Smooth muscle cell of the brain vasculature (primary cell): ENCODE data around the gene CPLX1.

Experiments used
- DNase-seq: peaks from one replicate; pipeline ENCODE4 v3.0.0-alpha.2; 2012; ENCODE audit warnings: low read depth, low spot score

The CPLX1 gene

DNA sequence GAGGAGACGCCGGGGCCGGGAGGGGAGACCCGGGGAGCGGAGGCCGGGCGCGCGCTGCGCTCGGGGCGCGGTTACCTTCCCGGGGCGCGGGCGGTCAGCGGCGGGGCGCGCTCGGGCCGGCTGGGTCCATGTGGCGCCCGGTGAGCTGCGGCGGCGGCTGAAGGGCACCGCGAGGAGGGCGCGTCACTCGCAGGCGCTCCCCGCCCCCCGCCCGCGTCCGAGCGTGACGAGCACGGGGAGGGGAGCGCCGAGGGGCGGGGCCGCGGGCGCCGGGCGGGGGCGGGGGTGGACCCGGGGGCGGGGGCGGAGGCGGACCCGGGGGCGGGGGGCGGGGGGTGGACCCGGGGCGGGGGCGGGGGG, at the start of gene CPLX1:
Gene CPLX1 (minus strand): TSS at position 159 of the 360 bp plus-strand sequence. CDS start 1,607 bp downstream, outside the sequence.
- DNase-seq, result no peak

DNA sequence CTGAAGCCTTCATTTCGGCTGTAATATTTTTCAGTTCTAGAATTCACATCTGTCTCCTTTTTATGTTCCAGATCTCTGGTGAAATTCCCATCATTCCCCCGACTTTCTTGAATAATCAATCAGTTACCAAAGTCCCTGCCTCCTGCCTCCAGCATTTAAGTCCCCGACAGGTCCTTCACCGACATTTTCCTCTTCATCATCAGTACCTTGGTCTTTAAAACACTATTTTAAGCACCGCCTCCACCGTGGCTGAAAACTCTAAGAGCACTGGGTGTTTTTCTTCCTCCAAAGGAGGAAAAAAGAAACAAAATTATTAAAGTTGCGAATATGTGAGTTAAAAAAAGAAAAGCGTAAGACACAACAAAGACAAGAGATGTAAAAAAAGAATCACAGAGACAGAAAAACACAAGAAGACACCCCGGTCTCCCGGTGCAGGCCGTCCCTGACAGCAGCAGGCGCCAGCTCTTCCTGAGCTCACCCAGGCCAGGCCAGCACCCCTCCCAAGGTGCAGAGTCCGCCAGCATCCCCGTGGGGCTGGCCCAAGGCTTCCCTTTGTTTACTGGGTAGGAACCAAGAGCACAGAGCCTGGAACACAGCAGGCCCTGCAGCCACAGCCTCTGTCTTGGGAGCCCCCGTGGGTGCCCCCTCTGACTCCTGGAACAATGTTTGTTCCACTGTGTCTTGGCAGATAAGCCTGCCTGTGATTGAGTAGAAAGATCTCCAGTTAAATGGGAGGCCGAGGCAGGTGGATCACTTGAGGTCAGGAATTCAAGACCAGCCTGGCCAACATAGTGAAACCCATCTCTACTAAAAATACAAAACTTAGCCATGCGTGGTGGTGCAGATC, 49.3 kb upstream of the CPLX1 start:
- DNase-seq, result no peak

GRCh38 chr4:874056-874455, 48.1 kb upstream of the CPLX1 start:
- no peak for DNase-seq

GRCh38 chr4:872241-872981, 46.5 kb upstream of the CPLX1 start:
- no peak for DNase-seq

DNA sequence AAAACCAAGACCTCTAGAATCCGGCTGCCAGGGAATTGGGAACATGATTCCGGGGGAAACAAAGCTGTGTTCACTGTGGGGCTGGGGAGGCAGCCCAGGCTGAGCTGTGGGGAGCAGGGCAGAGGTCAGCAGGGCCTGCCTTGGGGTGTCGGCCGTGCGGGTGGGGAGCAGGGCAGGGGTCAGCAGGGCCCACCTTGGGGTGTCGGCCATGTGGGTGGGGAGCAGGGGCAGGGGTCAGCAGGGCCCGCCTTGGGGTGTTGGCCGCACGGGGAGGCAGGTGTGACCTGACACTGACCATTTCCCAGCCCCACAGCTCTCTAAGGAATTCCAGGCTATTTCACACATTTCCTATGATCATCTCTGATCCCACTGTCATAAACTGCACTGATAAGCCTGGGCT, 45.6 kb upstream of the CPLX1 start:
- no peak for DNase-seq

DNA sequence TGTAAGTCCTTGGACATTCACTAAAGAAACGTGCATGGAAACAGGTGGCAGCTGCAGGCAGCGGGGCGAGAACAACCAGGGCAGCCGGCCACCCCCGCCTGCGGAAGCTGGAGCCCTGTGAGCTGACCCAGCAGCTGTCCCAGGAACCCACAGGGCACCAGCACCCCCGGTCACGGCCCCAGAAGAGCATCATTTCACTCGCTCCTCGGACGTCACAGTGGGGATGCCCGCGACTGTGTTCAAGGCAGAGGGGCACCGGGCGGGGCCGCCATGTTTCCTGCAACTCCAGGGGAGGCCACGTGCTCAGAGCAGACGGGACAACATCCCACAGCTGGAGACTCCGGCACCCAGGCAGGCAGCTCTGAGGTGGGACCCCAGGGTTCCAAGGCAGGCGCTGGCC, 45.0 kb upstream of the CPLX1 start:
- DNase-seq, result no peak

- DNase-seq, result no peak
Measured at GRCh38 chr4:869776-870175, 43.8 kb upstream of the CPLX1 start.

- no peak for DNase-seq
Measured at GRCh38 chr4:868421-868820, 42.5 kb upstream of the CPLX1 start.

DNA sequence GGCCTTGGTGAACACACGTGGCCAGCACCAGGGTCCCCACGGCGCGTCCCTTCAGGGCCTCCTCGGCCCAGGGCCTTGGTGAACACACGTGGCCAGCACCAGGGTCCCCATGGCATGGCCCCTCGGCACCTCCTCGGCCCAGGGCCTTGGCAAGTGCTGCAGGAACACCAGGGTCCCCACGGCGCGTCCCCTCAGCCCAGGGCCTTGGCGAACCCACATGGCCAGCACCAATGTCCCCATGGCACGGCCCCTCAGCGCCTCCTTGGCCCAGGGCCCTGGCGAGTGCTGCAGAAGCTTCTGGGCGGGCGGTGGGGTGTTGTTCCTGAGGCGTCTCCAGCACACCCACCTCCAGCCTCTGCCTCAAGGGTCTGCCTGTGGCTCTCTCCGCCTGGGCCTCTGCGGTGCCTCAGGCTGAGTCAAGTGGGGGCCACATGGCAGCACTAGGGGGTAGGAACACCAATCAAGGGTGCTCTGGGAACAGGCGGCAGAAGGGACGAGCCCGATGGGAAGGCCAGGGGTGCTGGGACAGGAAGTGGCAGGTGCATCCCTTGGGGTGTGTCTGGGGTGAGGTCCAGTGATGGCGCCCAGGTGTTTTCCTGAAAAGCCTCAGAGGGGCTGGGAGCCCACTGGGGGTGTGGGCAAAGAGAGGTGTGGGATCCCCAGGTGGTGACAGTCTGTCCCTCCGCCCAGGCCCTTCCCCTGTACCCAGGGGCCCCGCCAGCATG, 41.8 kb upstream of the CPLX1 start:
- DNase-seq, result no peak

GRCh38 chr4:866761-867390, 40.9 kb upstream of the CPLX1 start:
- no peak for DNase-seq

GRCh38 chr4:866068-866760, 40.3 kb upstream of the CPLX1 start:
- DNase-seq, result no peak

- no peak for DNase-seq
Measured at GRCh38 chr4:865572-865971, 39.6 kb upstream of the CPLX1 start.

DNA sequence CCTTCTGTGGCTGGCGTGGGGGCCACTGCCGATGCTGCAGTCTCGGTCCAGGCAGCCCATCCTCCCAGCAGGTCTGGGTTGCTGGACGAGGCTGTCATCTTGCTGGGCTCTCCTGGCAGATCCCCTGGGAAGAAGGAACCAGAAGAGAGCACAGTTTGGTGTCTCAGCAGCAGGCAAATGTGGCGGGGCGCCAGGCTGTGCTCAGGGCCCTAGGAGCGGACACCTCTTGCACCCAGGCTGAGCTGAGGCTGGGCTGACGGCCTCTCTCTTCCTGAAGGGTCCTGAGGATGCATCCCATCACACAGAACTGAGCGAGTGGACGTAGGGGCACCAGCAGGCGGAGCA, 39.2 kb upstream of the CPLX1 start:
- no peak for DNase-seq

DNA sequence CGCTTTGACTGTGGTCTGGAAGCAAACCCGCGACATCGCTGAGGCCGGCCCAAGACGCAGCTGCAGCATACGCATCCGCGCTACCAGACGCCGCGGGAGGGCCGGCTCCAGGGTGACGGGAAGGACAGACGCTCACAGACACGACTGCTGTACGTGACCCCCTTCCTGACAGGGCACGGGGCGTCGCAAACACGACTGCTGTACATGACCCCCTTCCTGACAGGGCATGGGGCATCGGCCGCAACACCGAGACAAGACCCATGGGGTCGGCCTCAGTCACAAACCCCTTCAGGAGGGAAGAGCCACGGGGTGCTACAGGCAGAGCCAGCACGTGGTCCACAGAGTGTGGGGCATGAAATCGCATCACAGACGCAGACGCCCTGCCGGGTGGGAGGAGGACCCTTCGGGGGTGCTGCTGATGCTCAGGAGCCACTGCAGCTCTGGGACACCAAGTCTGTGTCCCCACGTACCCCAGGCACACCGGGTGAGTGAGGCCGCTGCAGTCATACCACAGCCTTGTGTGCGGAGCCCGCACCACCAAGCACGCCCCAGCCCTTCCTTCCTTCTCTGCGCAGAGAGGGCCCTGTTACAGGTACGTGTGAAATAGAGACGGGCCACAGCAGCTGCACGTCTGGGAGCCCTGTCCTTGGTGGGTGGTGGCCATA, 38.7 kb upstream of the CPLX1 start:
- no peak for DNase-seq

DNA sequence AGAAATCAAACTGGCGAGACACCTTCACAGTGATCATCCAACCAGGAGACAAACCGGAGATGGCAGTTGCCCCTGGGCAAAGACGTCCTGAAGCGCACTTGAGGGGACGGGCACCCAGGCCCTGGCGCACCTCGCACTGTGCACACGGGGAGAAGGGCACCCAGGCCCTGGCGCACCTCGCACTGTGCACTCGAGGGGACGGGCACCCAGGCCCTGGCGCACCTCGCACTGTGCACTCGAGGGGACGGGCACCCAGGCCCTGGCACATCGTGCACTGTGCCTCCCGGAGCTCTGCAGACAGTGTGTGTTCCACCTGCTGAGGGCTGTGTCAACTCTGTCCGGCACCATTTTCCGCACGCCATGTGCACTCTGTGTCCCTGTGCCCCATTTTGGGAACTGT, 34.6 kb upstream of the CPLX1 start:
- no peak for DNase-seq

DNA sequence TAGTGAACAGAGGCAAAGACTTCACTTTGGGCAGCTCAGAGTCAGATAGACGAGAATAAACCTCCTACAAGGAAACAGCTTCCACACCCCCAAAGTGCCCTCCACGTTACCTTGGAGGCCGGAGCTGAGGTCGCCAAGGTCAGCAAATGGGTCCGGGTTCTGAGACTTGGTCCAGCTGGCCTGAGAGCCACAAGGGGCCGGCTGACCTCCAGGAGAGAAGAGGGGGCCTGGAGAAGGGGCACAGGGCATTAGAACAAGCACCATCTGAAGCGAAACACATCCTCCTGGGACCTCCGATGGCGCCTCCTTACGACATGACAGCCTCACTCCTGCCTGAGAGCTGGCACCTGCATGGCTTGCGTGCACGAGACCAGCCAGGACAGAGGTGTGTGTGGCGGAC, 33.6 kb upstream of the CPLX1 start:
- DNase-seq, result no peak

GRCh38 chr4:858831-859451, 33.0 kb upstream of the CPLX1 start:
- DNase-seq, result no peak

- no peak for DNase-seq
Measured at GRCh38 chr4:858041-858481, 32.1 kb upstream of the CPLX1 start.

DNA sequence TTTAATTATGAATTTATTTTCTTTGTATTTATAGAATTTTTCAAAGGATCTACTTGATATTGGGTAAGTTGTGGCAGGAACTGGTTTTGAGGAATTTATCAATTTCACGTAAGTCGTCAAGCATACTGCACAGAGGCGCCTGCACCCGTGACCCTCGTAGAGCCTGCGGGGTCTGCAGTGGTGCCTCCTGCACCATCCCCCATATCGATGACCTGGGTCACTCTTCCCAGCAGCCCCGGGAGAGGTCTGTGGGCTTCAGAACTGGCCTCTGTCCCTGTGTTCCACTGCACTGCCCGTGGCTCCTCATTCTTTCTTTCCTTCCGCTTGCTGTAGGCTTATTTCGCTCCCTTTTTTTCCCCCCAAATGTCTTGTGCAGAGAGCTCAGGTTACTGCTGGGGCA, 31.5 kb upstream of the CPLX1 start:
- no peak for DNase-seq

GRCh38 chr4:856225-856901, 30.4 kb upstream of the CPLX1 start:
- DNase-seq, result no peak
